AG04449 (cell line): ENCODE measurements around the gene TBCC.

Experiments used
- CTCF ChIA-PET: fragments of 350-600 bp; formaldehyde crosslinking; extraction: SDS; loops from one replicate; lab custom pipeline; 2021; ENCODE audit warnings: antibody characterized with exemption; lab: Yijun Ruan, JAX
- POLR2A ChIA-PET: fragments of 400-600, 350-600 bp; formaldehyde crosslinking; extraction: SDS; loops from one replicate; lab custom pipeline; 2020; ENCODE audit warnings: antibody characterized with exemption, inconsistent platforms; lab: Yijun Ruan, JAX
- DNase-seq: peaks from one replicate; pipeline ENCODE4 v3.0.0-alpha.2; 2010; ENCODE audit warnings: low read depth, low spot score
- H3K4me3 ChIP-seq: 2 replicates; pipeline ENCODE4 v1.5.1; 2011; ENCODE audit warnings: low read depth, mild to moderate bottlenecking, control low read depth, low read length
- CTCF ChIP-seq: IDR thresholded peaks from one replicate; pipeline ENCODE4 v1.5.1; 2011; ENCODE audit warnings: mild to moderate bottlenecking, moderate library complexity, low read length, control low read depth, inconsistent platforms; ENCODE audit not compliant: insufficient read depth; ENCODE audit errors: missing control alignments

The TBCC gene

GRCh38 chr6:42711930-42712329 lies 34.0 kb downstream of the TBCC start:
- CTCF ChIA-PET = interaction anchor here (1.2 to 1.3 kb wide), 3 partner anchors 10 to 16 kb away, joined by 3 to 5 read pairs (median 4); no protein-coding TSS in a partner anchor
- H3K4me3 ChIP-seq = no peak overlapping the region
- POLR2A ChIA-PET = no interaction called here
- no peak for DNase-seq
- no peak for TF ChIP-seq CTCF

DNA sequence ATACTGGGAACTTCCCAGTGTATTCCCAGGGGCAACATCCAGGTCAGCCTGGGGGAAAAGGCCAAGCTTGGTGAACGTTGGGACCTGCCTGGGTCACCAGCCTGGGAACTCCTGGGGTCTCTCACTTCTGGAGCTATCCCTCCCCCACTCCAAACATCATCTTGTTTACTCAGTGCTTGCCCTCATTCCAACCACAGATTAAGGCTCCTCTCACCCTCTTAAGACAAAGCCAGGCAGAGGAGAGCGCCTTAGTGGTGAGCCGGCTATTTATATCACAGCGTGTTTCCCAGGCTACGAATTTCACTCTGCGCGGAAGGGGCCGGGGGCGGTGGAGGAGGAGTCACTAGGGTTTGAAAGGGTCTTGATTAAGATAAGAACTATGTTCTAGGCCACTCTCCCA lies 35.6 kb downstream of the TBCC start:
- CTCF ChIA-PET = no interaction called here
- no peak overlapping the region for H3K4me3 ChIP-seq
- no peak for TF ChIP-seq CTCF
- POLR2A ChIA-PET = no interaction called here
- DNase-seq = no peak

DNA sequence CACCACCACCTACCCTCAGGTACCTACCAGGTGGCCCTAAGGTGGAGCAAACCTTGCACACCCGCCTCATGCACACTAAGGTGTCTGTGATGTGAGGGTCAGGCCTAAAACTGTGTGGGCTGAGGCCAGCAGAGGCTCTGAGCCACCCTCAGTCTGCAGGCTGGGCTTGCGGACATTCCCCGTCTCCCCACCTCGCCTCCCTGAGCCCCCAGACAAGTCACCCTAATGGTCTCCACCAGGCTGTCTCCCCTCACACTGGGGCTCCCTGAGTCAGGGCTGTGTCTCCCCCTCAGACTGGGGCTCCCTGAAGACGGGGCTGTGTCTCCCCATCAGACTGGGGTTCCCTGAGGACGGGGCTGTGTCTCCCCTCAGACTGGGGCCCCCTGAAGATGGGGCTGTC lies 36.0 kb downstream of the TBCC start:
- CTCF ChIA-PET = no interaction called here
- no peak for DNase-seq
- TF ChIP-seq CTCF = no peak
- no peak overlapping the region for H3K4me3 ChIP-seq
- POLR2A ChIA-PET = no interaction called here

DNA sequence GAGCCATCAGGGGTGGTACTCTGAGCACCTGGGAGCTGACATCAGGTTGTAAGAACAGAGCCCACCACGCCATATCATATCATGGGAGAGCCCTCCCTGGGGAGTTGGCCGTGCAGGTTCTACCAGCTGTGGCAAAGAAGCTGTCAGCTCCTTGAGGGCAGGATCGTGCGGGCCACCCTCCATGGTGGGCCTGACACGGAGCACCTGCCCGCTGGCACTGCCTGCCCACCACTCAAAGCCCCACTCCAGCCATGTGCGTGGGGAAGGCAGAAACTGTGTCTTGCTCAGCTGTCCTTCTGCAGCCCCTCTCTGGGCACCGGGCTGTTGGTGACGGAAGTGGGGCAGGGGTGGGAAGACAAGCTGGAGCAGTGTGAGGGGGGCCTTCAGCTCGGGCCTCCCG lies 37.8 kb downstream of the TBCC start:
- TF ChIP-seq CTCF = no peak
- POLR2A ChIA-PET = no interaction called here
- DNase-seq = no peak

GRCh38 chr6:42707595-42707994 lies 38.3 kb downstream of the TBCC start:
- no peak for TF ChIP-seq CTCF
- H3K4me3 ChIP-seq = no peak overlapping the region
- ChIA-PET POLR2A (no interaction called here), CTCF (no interaction called here)
- no peak for DNase-seq

More for the DNA sequence above, 37.8 kb downstream of the TBCC start:
- H3K4me3 ChIP-seq = no peak overlapping the region
- CTCF ChIA-PET = interaction anchor here (1.6 kb wide), 1 partner anchor 18 kb away, joined by 5 read pairs; no protein-coding TSS in a partner anchor

DNA sequence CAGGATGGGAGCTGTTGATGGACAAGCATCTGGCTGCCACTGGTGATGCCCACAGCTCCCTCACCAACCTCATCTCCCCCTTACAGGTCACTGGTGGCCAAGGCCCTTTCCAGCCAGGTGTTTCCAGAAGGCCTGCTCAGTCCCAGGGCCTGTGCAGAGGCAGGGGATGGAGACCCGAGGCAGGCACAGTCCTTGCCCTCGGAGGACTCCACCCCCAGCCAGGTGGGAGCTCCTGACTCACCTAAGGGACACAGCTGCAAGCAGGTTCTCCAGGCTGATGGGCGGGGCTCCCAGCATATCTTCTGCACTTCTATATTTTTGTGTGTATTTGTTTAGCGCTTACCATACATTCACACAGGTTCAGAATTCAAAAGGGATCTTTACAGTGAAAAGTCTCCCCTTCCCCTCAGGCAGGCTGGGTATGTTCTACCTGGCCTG lies 40.9 kb downstream of the TBCC start:
- ChIA-PET CTCF (interaction anchor here (1.0 to 1.7 kb wide), 2 partner anchors 21 to 43 kb away, joined by 4 to 7 read pairs; no protein-coding TSS in a partner anchor), POLR2A (no interaction called here)
- DNase-seq = no peak
- no peak overlapping the region for H3K4me3 ChIP-seq
- TF ChIP-seq CTCF = no peak
